Astrocyte (in vitro differentiated cells and primary cell): ENCODE data around the gene STXBP2.

Experiments used
- EZH2 ChIP-seq: IDR thresholded peaks from 2 replicates; pipeline ENCODE4 v1.6.1; 2012; ENCODE audit warnings: mild to moderate bottlenecking, low read length, inconsistent platforms; ENCODE audit not compliant: insufficient read depth
- TF ChIP-seq, protein P1 (sequence below): IDR thresholded peaks from 2 replicates; pipeline ENCODE4 v1.5.1; 2011; ENCODE audit warnings: low read depth, mild to moderate bottlenecking, inconsistent platforms, low read length, moderate library complexity; ENCODE audit not compliant: insufficient read depth

GRCh38 chr19:7670790-7671189 lies 33.9 kb downstream of the STXBP2 start:
- TF ChIP-seq, protein P1, sequence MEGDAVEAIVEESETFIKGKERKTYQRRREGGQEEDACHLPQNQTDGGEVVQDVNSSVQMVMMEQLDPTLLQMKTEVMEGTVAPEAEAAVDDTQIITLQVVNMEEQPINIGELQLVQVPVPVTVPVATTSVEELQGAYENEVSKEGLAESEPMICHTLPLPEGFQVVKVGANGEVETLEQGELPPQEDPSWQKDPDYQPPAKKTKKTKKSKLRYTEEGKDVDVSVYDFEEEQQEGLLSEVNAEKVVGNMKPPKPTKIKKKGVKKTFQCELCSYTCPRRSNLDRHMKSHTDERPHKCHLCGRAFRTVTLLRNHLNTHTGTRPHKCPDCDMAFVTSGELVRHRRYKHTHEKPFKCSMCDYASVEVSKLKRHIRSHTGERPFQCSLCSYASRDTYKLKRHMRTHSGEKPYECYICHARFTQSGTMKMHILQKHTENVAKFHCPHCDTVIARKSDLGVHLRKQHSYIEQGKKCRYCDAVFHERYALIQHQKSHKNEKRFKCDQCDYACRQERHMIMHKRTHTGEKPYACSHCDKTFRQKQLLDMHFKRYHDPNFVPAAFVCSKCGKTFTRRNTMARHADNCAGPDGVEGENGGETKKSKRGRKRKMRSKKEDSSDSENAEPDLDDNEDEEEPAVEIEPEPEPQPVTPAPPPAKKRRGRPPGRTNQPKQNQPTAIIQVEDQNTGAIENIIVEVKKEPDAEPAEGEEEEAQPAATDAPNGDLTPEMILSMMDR = no peak
- no peak for TF ChIP-seq EZH2
